ENCODE measurements around the gene LBP.

DNA sequence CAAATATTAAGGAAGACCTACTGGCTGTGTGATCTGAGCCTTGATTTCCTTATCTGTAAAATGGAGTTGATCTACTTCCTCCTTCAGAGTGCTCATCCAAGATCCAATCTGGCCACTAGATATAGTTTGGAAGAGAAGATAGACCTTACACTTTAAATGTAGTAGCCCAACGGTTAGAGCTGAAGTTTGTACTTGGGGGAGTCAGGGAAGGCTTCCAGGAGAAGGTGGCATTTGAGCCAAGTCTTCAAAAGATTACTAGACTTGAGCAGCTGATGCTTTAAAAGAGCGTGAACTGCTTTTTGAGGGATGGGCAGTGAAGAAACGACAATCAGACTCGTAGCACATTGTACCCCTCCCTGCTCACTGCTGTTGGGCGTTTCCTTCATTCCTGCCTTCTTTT, 3.6 kb downstream of the LBP start:
- TF ChIP-seq, protein P1, sequence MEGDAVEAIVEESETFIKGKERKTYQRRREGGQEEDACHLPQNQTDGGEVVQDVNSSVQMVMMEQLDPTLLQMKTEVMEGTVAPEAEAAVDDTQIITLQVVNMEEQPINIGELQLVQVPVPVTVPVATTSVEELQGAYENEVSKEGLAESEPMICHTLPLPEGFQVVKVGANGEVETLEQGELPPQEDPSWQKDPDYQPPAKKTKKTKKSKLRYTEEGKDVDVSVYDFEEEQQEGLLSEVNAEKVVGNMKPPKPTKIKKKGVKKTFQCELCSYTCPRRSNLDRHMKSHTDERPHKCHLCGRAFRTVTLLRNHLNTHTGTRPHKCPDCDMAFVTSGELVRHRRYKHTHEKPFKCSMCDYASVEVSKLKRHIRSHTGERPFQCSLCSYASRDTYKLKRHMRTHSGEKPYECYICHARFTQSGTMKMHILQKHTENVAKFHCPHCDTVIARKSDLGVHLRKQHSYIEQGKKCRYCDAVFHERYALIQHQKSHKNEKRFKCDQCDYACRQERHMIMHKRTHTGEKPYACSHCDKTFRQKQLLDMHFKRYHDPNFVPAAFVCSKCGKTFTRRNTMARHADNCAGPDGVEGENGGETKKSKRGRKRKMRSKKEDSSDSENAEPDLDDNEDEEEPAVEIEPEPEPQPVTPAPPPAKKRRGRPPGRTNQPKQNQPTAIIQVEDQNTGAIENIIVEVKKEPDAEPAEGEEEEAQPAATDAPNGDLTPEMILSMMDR (conservative IDR thresholded peaks at IDR 0.05 in 1 of 2, IDR thresholded peaks at IDR 0.05 in 1 of 2; ENCODE audit: low read depth in 1 of 2, low read length in 2 of 2): no peak
- no peak for TF ChIP-seq EZH2 (IDR thresholded peaks at IDR 0.05; ENCODE audit: low read length, missing control alignments)

All from fibroblast of lung (primary cell).